SK-N-MC (cell line): ENCODE data around the gene CPTP.

Source experiments
- DNase-seq: peaks from one replicate; pipeline ENCODE4 v3.0.0-alpha.2; 2011; ENCODE audit warnings: low read depth, low spot score
- H3K27ac ChIP-seq: fragments of 200-600 bp; sonication (generic); 2 replicates; pipeline ENCODE4 v1.5.1; 2016; ENCODE audit warnings: mixed run types
- H3K36me3 ChIP-seq: fragments of 200-600 bp; sonication (generic); 2 replicates; pipeline ENCODE4 v1.6.1; 2017; ENCODE audit warnings: antibody characterized with exemption, low read length, mixed read lengths; ENCODE audit not compliant: insufficient read depth
- H3K4me3 ChIP-seq: fragments of 200-600 bp; sonication (generic); 2 replicates; pipeline ENCODE4 v1.5.1; 2016
- H3K9ac ChIP-seq: fragments of 200-600 bp; sonication (generic); 2 replicates; pipeline ENCODE4 v1.8.0; 2017; ENCODE audit warnings: mixed run types, mixed read lengths; ENCODE audit not compliant: insufficient read length
- H3K9me3 ChIP-seq: fragments of 200-600 bp; sonication (generic); 2 replicates; pipeline ENCODE4 v1.6.1; 2017; ENCODE audit warnings: low read depth, mild to moderate bottlenecking, antibody characterized with exemption, low read length, moderate library complexity, mixed read lengths
- EZH2 ChIP-seq: fragments of 200-600 bp; sonication (generic); IDR thresholded peaks from one replicate; pipeline ENCODE4 v1.6.1; 2017; ENCODE audit warnings: antibody characterized with exemption
- FOXP2 ChIP-seq: optimal IDR thresholded peaks from 2 replicates; pipeline ENCODE3; 2011; ENCODE audit warnings: mild to moderate bottlenecking, moderate library complexity; ENCODE audit not compliant: insufficient read depth; ENCODE audit errors: extremely low read length, control extremely low read depth
- POLR2AphosphoS5 ChIP-seq: IDR thresholded peaks from 2 replicates; pipeline ENCODE4 v1.6.1; 2012; ENCODE audit warnings: mild to moderate bottlenecking, low read depth, low read length, borderline replicate concordance

The CPTP gene

GRCh38 chr1:1373051-1373814 lies 48.6 kb downstream of the CPTP start:
- H3K4me3 ChIP-seq: peak overlapping the region; percentile 87
- TF ChIP-seq EZH2: no peak
- H3K27ac ChIP-seq: no peak overlapping the region
- DNase-seq: no peak
- H3K9me3 ChIP-seq: no peaks in the 10 kb centered on the region
- peak overlapping the region; percentile 96 for H3K9ac ChIP-seq
- no peaks in the 10 kb centered on the region; the same call in 1 of the 2 replicates for H3K36me3 ChIP-seq

DNA sequence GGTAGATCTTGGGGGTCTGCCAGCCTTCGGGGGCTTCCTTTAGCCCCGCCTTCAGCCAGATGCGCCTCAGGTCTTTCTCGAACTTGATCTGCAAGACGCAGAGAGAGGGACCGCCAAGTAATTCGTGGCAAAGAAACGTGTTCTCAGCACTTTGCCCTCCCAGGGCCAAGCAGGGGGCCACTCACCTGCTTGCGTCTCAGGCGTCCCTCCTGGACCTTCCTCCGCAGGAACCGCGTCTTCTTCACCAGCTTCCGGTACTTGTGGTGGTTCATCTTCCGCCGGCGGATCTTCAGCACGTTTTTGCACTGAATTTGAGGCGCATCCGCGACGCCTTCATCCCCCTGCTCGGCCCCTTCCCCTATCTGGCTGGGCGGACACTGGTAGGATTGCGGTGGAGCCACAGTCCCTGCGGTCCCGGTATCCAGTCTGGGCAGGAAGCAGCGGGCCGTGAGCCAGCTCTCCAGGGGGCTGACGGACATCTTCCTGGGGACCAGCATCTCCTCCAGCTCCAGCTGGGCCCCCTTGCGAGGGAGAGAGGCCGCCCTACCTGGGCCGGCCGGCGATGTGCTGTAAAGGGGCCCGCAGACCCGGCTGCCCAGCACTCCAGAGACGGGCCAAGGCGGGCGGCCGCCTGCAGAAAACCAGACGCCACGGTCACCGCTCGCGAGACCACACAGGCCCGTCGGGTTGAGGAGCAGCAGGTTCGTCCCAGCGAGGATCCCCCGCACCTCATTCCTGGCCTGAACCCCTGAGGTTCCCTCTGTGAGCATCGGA lies 49.4 kb downstream of the CPTP start:
- Histone ChIP-seq H3K27ac (no peak overlapping the region; the same call in 1 of the 2 replicates), H3K4me3 (peak overlapping the region; percentile 87), H3K9ac (peak overlapping the region; percentile 96), H3K9me3 (no peaks in the 10 kb centered on the region), H3K36me3 (no peaks in the 10 kb centered on the region; the same call in 1 of the 2 replicates)
- TF ChIP-seq EZH2 (no peak), POLR2AphosphoS5 (no peak), FOXP2 (no peak)
- no peak for DNase-seq

- Histone ChIP-seq H3K9ac (peak overlapping the region; percentile 96), H3K9me3 (no peaks in the 10 kb centered on the region), H3K36me3 (no peaks in the 10 kb centered on the region; the same call in 1 of the 2 replicates), H3K27ac (peak overlapping the region; percentile 82), H3K4me3 (peak overlapping the region; percentile 87)
- TF ChIP-seq EZH2: no peak
- TF ChIP-seq FOXP2: no peak
- no peak for TF ChIP-seq POLR2AphosphoS5
- DNase-seq: no peak
Measured at GRCh38 chr1:1374589-1374928, 50.0 kb downstream of the CPTP start.

- no peak for TF ChIP-seq EZH2
- TF ChIP-seq POLR2AphosphoS5: peak; percentile 71
- peak; percentile 96 for TF ChIP-seq FOXP2
Measured at GRCh38 chr1:1374929-1375662, 50.5 kb downstream of the CPTP start, which contains the start of gene AURKAIP1. Gene AURKAIP1 (minus strand): TSS chr1:1375207. CDS start chr1:1374756, 451 bp downstream.

GRCh38 chr1:1376551-1377226 lies 52.1 kb downstream of the CPTP start:
- no peak overlapping the region for H3K4me3 ChIP-seq
- no peak for TF ChIP-seq POLR2AphosphoS5
- no peak for TF ChIP-seq EZH2
- no peak for TF ChIP-seq FOXP2
- H3K9me3 ChIP-seq: no peaks in the 10 kb centered on the region
- H3K27ac ChIP-seq: no peak overlapping the region; the same call in 1 of the 2 replicates
- no peaks in the 10 kb centered on the region; the same call in 1 of the 2 replicates for H3K36me3 ChIP-seq
- DNase-seq: no peak
- no peak overlapping the region for H3K9ac ChIP-seq

More at GRCh38 chr1:1374929-1375662, 50.5 kb downstream of the CPTP start, which contains the start of gene AURKAIP1:
- peak within 1 kb of the TSS; percentile 96 for H3K9ac ChIP-seq
- peak; percentile 99 for DNase-seq
- no peaks in the 10 kb centered on the region for H3K9me3 ChIP-seq
- no peaks in the 10 kb centered on the region; the same call in 1 of the 2 replicates for H3K36me3 ChIP-seq
- peak within 1 kb of the TSS; percentile 87 for H3K4me3 ChIP-seq
- H3K27ac ChIP-seq: peak within 1 kb of the TSS; percentile 85

DNA sequence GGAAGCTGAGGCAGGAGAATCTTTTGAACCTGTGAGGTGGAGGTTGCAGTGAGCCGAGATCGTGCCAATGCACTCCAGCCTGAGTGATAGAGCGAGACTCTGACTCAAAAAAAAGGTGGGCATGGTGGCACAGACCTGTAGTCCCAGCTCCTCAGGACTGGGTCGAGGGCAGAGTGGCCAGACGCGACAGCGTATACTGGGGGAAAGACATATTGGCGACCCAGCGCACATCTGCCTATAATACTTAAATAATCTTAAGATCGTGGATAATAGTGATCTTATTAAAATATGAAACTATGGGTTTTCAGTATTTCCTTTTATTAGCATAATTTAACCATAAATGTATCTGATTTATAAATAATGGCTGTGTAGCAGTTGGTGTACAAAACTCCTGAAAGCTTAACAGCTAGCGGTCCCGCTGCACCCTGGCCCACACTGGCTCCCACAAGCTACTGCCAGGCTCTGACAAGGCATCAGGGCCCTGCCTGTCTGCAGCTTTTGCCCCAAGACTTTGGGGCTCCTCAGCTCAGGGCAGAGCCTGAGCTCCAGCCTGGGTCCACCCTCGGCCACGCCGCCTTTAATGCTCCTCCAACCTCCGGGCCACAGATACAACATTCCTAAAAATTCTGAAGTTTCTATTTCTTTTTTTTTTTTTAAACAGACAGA lies 53.1 kb downstream of the CPTP start:
- no peak overlapping the region for H3K4me3 ChIP-seq
- peak overlapping the region; percentile 36; the same call in 1 of the 2 replicates for H3K27ac ChIP-seq
- no peaks in the 10 kb centered on the region for H3K9me3 ChIP-seq
- no peak overlapping the region for H3K9ac ChIP-seq
- DNase-seq: no peak
- TF ChIP-seq EZH2: no peak
- TF ChIP-seq POLR2AphosphoS5: no peak
- TF ChIP-seq FOXP2: no peak
- no peaks in the 10 kb centered on the region; the same call in 1 of the 2 replicates for H3K36me3 ChIP-seq
